Measurements from ENCODE around the gene GPBP1. TPM values are rescaled to one million over a fixed set of nuclear protein-coding genes. Genes with fewer than 3 reads are reported as not detected.
"Not testable (repeated sequence)": the region's sequence is repeated elsewhere in the genome, so short reads cannot be mapped to it uniquely, and the experiment has no call there.

GPBP1 gene
- total RNA-seq, 2 donors from 2014 or later: 46.5 to 73.8 TPM

DNA sequence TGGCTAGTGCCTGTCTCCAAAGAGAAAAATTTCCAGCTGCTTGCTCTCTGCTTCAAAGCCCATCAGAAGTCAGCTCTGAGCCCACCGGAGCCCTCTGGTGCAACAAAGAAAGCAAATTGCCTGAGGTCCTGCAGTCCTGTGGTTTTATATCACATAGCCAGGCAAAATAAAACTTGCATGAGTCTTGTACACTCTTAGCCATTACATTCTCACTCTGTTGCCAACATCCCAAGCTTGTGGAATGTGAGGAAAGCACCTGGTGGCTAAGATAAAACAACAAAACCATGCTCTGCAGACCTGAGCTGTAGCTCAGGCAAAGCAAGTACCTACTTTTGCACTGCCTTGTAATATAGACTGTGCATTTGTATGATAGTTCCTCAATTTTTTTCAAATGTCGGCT is 133.7 kb downstream of the GPBP1 start:
- Histone ChIP-seq H3K27me3 (no peaks in the 10 kb centered on the region), H3K36me3 (no peaks in the 10 kb centered on the region), H3K9me3 (no peaks in the 10 kb centered on the region), H3K9ac (ENCODE audit: low read depth in 2 of 2, low read length in 2 of 2) (no peak overlapping the region), H3K4me1 (no peaks in the 10 kb centered on the region), H3K4me3 (no peak overlapping the region), H3K27ac (no peak overlapping the region)
- intact Hi-C loops (cut with DNase I): loop anchor here (10.0 kb wide), 1 partner anchor 577 kb away; no protein-coding TSS in a partner anchor
- TF ChIP-seq, protein P1, sequence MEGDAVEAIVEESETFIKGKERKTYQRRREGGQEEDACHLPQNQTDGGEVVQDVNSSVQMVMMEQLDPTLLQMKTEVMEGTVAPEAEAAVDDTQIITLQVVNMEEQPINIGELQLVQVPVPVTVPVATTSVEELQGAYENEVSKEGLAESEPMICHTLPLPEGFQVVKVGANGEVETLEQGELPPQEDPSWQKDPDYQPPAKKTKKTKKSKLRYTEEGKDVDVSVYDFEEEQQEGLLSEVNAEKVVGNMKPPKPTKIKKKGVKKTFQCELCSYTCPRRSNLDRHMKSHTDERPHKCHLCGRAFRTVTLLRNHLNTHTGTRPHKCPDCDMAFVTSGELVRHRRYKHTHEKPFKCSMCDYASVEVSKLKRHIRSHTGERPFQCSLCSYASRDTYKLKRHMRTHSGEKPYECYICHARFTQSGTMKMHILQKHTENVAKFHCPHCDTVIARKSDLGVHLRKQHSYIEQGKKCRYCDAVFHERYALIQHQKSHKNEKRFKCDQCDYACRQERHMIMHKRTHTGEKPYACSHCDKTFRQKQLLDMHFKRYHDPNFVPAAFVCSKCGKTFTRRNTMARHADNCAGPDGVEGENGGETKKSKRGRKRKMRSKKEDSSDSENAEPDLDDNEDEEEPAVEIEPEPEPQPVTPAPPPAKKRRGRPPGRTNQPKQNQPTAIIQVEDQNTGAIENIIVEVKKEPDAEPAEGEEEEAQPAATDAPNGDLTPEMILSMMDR (IDR thresholded peaks at IDR 0.05): no peak
- no peak for DNase-seq

DNA sequence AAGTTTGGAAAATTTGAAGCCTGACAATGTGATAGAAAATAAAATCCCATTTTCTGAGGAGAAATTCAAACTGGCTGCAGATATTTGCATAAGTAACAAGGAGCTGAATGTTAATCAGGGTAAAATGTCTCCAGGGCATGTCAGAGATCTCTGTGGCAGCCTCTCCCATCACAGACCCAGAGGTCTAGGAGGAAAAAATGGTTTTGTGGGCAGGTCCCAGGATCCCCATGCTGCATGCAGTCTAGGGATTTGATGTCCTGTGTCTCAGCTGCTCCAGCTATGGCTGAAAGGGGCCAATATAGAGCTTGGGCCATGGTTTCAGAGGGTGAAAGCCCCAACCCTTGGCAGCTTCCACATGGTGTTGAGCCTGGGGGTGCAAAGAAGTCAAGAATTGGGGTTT is 135.2 kb downstream of the GPBP1 start:
- not testable (repeated sequence) for DNase-seq; H3K27me3 ChIP-seq; H3K9ac ChIP-seq (ENCODE audit: low read depth in 2 of 2, low read length in 2 of 2); H3K4me1 ChIP-seq; H3K4me3 ChIP-seq; H3K36me3 ChIP-seq; H3K27ac ChIP-seq; H3K9me3 ChIP-seq
- intact Hi-C loops (cut with DNase I): loop anchor here (10.0 kb wide), 1 partner anchor 576 kb away; no protein-coding TSS in a partner anchor

DNA sequence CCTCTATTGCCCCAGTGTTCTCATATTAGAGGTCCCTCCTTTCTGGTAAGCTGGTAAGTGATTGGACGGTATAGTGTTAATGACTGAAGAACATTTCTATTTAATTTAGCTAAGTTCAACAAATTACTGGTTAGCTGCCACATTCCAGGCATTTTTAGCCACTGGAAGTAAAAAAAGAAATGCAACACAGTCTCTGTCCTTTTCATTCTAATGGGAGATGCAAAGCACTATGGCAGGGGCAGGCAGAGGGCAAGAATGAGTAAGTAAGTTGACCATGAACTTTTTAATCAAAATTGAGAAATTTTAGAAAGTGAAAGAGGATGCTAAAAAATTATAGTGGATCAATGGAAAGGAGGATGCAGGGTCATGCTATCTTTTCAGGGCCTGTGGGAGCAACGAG is 137.4 kb downstream of the GPBP1 start:
- TF ChIP-seq, protein P1 (IDR thresholded peaks at IDR 0.05): no peak
- H3K9me3 ChIP-seq: no peaks in the 10 kb centered on the region
- DNase-seq: no peak
- no peaks in the 10 kb centered on the region for H3K27me3 ChIP-seq
- H3K4me1 ChIP-seq: no peaks in the 10 kb centered on the region
- H3K27ac ChIP-seq: no peak overlapping the region
- no peak overlapping the region for H3K9ac ChIP-seq (ENCODE audit: low read depth in 2 of 2, low read length in 2 of 2)
- no peak overlapping the region for H3K4me3 ChIP-seq
- H3K36me3 ChIP-seq: no peaks in the 10 kb centered on the region
- intact Hi-C loops (cut with DNase I): no loop called here

DNA sequence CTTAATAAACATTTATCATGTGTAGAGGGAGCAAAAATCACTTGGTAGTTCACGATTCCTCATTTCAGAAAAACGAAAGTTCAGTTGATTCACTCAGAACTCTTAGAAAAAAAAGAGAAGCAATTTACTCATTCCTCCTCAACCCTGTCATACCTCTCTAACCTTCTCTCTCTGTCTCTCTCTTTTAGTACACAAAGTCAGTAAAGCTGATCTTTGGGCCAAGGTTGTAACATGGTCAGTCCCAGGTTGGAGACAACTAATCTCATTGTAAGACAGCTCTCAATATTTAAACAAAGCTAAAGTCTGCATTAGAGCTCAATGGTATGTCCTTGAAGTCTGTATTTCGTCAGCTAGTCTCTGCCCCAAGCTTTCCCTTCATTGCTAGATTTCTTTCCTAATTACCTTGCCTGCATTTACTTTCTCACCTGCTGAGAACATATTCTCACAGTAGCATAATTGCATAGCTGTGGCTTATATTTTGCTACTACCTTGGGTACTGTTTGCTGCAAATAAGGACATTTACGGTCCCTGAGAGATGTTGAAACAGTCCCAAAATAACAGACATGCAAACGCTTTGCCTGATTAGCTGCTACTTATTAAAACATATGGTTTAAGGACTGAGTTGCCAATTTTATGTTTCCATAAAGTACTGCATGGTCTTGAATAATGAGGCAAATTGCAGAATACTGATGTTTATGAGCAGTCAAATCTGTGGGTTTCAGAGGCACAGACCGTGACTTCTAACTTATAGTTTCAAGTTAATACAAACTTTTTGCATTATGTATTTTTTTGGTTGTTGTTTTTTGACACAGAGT is 138.3 kb downstream of the GPBP1 start:
- Histone ChIP-seq H3K4me1 (no peaks in the 10 kb centered on the region), H3K9ac (ENCODE audit: low read depth in 2 of 2, low read length in 2 of 2) (no peak overlapping the region), H3K27me3 (no peaks in the 10 kb centered on the region), H3K9me3 (no peaks in the 10 kb centered on the region), H3K36me3 (no peaks in the 10 kb centered on the region), H3K27ac (no peak overlapping the region), H3K4me3 (no peak overlapping the region)
- TF ChIP-seq, protein P1 (IDR thresholded peaks at IDR 0.05): no peak
- DNase-seq: no peak
- intact Hi-C loops (cut with DNase I): no loop called here

DNA sequence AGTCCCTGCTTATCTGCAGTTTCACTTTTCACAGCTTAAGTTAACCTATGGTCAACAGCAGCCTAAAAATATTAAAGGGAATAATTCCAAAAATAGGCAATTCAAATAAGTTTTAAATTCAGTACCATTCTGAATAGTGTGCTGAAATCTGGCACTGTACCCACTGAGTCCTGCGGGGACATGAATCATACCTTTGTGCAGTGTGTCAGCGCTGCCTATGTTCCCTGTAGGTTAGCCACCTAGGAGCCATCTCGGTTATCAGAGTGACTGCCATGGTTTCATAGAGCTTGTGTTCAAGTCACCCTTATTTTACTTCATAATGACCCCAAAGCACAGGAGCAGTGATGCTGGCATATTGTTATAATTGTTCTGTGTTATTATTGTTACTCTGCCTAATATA is 139.9 kb downstream of the GPBP1 start:
- Histone ChIP-seq H3K27me3 (no peaks in the 10 kb centered on the region), H3K4me3 (no peak overlapping the region), H3K36me3 (no peaks in the 10 kb centered on the region), H3K4me1 (no peaks in the 10 kb centered on the region), H3K9ac (ENCODE audit: low read depth in 2 of 2, low read length in 2 of 2) (no peak overlapping the region), H3K9me3 (no peaks in the 10 kb centered on the region), H3K27ac (no peak overlapping the region)
- TF ChIP-seq, protein P1 (IDR thresholded peaks at IDR 0.05): no peak
- intact Hi-C loops (cut with DNase I): no loop called here
- DNase-seq: no peak

Other genes with a start within 250 kb of the GPBP1 start
- 100 to 1,000 TPM in 1 of 2 donors, 10 to 100 TPM in 1; 56.0 to 112 TPM for gene MIER3, start 221.9 kb upstream of the GPBP1 start, total RNA-seq